ENCODE results near the gene ARL6IP4.
"Not testable (repeated sequence)": the region's sequence is repeated elsewhere in the genome, so short reads cannot be mapped to it uniquely, and the experiment has no call there.

ARL6IP4 gene

DNA sequence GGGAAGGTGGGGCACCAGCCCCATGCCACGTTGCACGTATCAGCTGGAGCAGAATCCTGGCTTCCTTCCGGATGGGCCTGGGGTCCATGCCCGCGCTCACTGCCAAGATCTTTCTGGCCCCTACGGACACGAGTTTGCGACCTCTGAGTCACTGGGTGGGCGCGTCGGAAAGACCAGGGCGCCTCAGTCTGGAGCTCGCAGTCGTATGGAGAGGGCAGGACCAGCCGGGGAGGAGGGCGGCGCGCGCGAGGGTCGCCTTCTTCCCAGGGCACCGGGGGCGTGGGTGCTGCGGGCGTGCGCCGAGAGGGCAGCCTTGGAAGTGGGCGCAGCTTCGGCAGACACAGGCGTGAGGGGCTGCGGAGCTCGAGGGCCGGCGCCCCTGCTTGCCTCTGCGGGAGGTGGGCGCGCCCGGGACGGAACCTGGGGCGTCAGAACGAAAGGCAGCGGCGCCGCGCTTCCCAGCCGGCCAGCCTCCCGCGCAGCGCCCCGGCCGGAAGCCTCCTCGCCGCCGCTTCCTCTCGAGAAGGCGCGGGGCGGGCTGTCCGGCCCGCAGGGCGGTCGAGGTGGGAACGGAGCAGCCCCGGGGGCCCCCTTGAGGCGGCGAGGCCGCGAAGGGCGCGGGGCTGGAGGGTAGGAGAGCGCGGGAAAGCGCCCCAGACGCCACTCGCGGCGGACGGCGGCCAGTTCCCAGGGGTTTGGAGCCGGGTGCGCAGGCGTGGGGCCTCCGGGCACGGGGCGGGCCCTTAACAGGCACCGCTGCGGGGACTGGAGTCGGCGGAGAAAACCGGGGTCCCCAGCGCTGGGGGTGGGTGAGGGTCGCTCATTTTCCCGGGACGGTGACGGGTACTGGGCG, at the start of gene ARL6IP4:
Gene ARL6IP4, plus strand, starts transcription at position 499 of the 853 bp plus-strand sequence. CDS start 459 bp downstream, outside the sequence.
- Mint-ChIP-seq H3K27ac (peak within 1 kb of the TSS; percentile 69), H3K27me3 (no peaks in the 10 kb centered on the region), H3K36me3 (peaks cover 6% of the 10 kb centered on the region), H3K4me1 (peaks cover 35% of the 10 kb centered on the region), H3K9me3 (no peaks in the 10 kb centered on the region), H3K4me3 (peak within 1 kb of the TSS; percentile 93)
- DNase-seq (ENCODE audit: low spot score in 2 of 2) (peak; percentile 43 to 68), ATAC-seq (ENCODE audit: low read depth) (peak; percentile 76)

DNA sequence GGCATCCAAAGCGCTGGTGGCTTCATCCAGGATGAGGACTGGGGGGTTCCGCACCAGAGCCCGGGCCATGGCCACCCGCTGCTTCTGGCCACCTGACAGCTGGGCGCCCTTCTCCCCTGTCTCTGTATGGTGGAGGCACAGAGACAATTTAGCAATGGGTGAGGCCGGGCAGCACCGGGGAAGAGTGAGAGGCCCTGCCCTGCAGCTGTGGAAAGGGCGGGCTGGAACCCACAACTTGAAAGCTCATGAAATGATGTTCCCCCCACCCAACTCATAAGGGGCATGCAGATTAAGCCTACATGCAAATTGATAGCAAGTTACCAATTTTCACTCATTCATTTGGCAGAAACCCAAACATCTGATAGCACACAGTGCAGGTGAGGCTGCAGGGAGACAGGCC, 48.3 kb upstream of the ARL6IP4 start:
- no peak overlapping the region for H3K4me3 Mint-ChIP-seq
- H3K27me3 Mint-ChIP-seq = no peaks in the 10 kb centered on the region
- DNase-seq (ENCODE audit: low spot score in 2 of 2) (no peak), ATAC-seq (ENCODE audit: low read depth) (no peak)
- H3K27ac Mint-ChIP-seq = no peak overlapping the region
- H3K36me3 Mint-ChIP-seq = no peaks in the 10 kb centered on the region
- no peaks in the 10 kb centered on the region for H3K9me3 Mint-ChIP-seq
- peaks cover 11% of the 10 kb centered on the region for H3K4me1 Mint-ChIP-seq

DNA sequence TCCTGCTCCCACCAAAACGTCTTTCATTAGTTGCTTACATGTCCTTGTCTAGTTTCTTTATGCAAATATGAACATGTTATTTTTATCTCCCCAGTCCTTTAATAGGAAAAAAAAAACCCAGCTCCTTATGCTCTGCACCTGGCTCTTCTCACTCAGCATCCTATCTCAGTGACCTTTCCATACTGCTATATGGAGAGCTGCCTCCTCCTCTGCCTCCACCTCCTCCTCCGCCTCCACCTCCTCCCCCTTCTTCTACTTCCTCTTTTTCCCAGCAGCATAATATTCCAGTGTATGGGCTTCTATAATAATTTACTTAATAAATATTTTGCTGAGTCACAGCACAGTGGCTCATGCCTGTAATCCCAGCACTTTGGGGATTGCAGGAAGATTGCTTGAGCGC, 45.8 kb upstream of the ARL6IP4 start:
- Mint-ChIP-seq H3K9me3 (no peaks in the 10 kb centered on the region), H3K4me1 (peaks cover 10% of the 10 kb centered on the region), H3K36me3 (no peaks in the 10 kb centered on the region), H3K27me3 (no peaks in the 10 kb centered on the region), H3K4me3 (peak overlapping the region; percentile 30), H3K27ac (no peak overlapping the region)
- DNase-seq (ENCODE audit: low spot score in 2 of 2) = no peak
- no peak for ATAC-seq (ENCODE audit: low read depth)

DNA sequence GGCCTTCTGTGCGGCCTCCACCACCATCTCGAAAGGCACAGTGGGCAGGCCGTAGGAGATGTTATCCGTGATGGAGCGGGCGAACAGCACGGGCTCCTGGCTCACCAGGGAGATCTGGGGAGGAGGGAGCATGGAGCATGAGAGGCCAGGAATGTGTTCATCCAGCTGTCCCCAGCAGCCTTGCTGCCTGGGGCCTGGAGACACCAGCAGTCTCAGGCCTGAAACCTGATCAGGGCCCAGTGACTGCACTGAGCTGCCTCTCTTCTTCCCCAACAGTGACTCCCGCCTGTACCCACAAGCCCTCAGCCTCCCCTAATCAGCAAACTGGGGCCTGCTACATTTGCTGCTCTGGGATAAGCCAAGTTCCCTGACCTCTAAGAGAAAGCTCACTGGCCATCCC, 45.2 kb upstream of the ARL6IP4 start:
- no peaks in the 10 kb centered on the region for H3K9me3 Mint-ChIP-seq
- ATAC-seq (ENCODE audit: low read depth) (no peak), DNase-seq (ENCODE audit: low spot score in 2 of 2) (no peak)
- H3K36me3 Mint-ChIP-seq = no peaks in the 10 kb centered on the region
- no peak overlapping the region for H3K27ac Mint-ChIP-seq
- H3K4me1 Mint-ChIP-seq = peaks cover 10% of the 10 kb centered on the region
- H3K4me3 Mint-ChIP-seq = no peak overlapping the region
- no peaks in the 10 kb centered on the region for H3K27me3 Mint-ChIP-seq

DNA sequence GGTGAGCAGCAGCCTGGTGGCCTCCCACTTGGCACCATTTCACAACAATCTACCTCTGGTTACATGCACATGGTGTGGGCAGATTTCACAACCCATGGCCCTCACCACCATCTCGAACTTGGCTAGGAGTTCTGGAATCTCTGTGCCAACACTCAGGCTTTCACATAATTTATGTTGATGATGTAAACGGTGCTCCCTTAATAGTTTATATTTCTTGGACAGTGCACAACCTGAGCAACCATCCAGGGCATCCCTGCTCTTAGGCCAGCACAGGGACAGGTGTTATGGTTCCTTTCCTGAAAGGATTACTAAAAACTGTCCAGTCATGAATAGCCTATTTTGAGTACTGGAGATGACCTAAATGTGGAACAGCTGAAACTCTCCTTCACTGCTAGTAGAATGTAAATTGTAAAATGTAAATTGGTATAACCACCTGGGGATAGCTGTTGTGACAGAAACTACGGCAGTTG, 42.8 kb upstream of the ARL6IP4 start:
- H3K36me3 Mint-ChIP-seq = no peaks in the 10 kb centered on the region
- no peak for ATAC-seq (ENCODE audit: low read depth)
- no peak overlapping the region for H3K27ac Mint-ChIP-seq
- H3K4me1 Mint-ChIP-seq = peaks cover 7% of the 10 kb centered on the region
- H3K9me3 Mint-ChIP-seq = no peaks in the 10 kb centered on the region
- DNase-seq (ENCODE audit: low spot score in 2 of 2) = no peak
- H3K4me3 Mint-ChIP-seq = no peak overlapping the region
- no peaks in the 10 kb centered on the region for H3K27me3 Mint-ChIP-seq

DNA sequence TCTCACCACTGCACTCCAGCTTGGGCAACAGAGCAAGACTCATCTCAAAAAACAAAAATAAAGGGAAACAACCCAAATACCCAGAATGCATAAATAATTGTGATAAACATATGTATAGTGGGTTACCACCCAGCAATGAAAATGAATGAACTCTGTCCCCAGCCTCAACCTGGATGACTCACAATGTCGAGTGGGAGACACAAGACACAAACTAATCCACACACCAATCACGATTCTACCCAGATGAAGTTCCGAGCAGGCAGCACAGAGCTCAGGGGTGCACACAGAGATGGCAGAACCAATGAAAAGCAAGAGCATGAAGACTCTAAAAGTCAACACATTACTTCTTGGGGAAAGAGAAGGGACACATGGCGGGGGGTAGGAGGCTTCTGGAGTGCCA, 41.4 kb upstream of the ARL6IP4 start:
- H3K27ac Mint-ChIP-seq = no peak overlapping the region
- no peaks in the 10 kb centered on the region for H3K36me3 Mint-ChIP-seq
- H3K27me3 Mint-ChIP-seq = no peaks in the 10 kb centered on the region
- peaks cover 10% of the 10 kb centered on the region for H3K4me1 Mint-ChIP-seq
- DNase-seq (ENCODE audit: low spot score in 2 of 2) = no peak
- no peak overlapping the region for H3K4me3 Mint-ChIP-seq
- H3K9me3 Mint-ChIP-seq = no peaks in the 10 kb centered on the region
- no peak for ATAC-seq (ENCODE audit: low read depth)

DNA sequence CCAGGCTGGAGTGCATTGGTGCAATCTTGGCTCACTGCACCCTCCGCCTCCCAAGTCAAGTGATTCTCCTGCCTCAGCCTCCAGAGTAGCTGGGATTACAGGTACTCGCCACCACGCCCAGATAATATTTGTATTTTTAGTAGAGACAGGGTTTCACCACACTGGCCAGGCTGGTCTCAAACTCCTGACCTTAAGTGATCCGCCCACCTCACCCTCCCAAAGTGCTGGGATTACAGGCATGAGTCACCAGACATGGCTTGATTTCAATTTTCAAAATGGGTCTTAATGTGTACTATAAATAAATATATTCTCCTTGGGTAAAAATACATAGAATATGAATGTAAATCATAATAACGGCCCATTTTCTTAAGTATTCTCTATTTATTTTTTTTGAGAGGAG, 39.1 kb upstream of the ARL6IP4 start:
- not testable (repeated sequence) for H3K27me3 Mint-ChIP-seq; H3K27ac Mint-ChIP-seq; H3K9me3 Mint-ChIP-seq; H3K4me3 Mint-ChIP-seq; ATAC-seq (ENCODE audit: low read depth); DNase-seq (ENCODE audit: low spot score in 2 of 2); H3K36me3 Mint-ChIP-seq
- H3K4me1 Mint-ChIP-seq = peaks cover 12% of the 10 kb centered on the region

DNA sequence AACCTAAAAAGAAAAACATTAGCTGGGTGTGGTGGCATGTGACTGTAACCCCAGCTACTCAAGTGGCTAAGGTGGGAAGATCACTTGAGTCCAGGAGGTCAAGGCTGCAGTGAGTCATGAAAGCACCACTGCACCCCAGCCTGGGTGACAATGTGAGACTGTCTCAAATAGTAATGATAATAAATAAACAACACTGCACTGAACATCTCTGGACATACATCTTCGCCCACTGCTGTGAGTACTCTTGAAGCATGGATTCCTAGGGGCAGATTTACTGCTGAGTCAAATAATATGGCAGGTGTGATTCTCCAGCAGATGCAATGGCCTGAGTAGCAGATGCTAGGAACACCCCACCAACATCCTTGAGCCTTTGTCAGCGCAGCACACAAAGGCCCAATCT, 37.8 kb upstream of the ARL6IP4 start:
- no peak for DNase-seq (ENCODE audit: low spot score in 2 of 2)
- ATAC-seq (ENCODE audit: low read depth) = no peak
- no peaks in the 10 kb centered on the region for H3K36me3 Mint-ChIP-seq
- H3K27ac Mint-ChIP-seq = no peak overlapping the region
- H3K4me3 Mint-ChIP-seq = no peak overlapping the region
- peaks cover 22% of the 10 kb centered on the region for H3K4me1 Mint-ChIP-seq
- H3K9me3 Mint-ChIP-seq = no peaks in the 10 kb centered on the region
- H3K27me3 Mint-ChIP-seq = no peaks in the 10 kb centered on the region

DNA sequence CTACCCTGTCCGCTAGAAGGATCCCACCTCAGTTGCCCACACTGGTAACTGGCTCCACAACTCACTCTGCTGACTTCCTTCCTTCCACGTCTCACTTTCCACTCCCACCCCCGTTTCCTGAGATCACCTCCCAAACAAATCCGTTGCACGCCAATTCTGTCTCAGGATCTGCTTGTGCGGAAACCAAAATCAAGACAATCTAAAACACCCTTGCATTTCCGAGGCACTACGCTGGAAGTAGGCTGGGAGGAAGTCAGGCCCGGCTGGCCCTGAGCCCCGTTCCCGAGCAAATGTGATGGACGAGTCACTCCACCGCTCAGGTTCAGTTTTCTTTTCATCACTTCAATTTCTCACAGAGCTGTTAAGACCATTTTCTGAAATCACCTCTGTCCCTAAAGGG, 37.3 kb upstream of the ARL6IP4 start:
- Mint-ChIP-seq H3K4me3 (no peak overlapping the region), H3K4me1 (peaks cover 24% of the 10 kb centered on the region), H3K9me3 (no peaks in the 10 kb centered on the region), H3K27me3 (no peaks in the 10 kb centered on the region), H3K27ac (no peak overlapping the region), H3K36me3 (no peaks in the 10 kb centered on the region)
- DNase-seq (ENCODE audit: low spot score in 2 of 2) (no peak), ATAC-seq (ENCODE audit: low read depth) (no peak)

DNA sequence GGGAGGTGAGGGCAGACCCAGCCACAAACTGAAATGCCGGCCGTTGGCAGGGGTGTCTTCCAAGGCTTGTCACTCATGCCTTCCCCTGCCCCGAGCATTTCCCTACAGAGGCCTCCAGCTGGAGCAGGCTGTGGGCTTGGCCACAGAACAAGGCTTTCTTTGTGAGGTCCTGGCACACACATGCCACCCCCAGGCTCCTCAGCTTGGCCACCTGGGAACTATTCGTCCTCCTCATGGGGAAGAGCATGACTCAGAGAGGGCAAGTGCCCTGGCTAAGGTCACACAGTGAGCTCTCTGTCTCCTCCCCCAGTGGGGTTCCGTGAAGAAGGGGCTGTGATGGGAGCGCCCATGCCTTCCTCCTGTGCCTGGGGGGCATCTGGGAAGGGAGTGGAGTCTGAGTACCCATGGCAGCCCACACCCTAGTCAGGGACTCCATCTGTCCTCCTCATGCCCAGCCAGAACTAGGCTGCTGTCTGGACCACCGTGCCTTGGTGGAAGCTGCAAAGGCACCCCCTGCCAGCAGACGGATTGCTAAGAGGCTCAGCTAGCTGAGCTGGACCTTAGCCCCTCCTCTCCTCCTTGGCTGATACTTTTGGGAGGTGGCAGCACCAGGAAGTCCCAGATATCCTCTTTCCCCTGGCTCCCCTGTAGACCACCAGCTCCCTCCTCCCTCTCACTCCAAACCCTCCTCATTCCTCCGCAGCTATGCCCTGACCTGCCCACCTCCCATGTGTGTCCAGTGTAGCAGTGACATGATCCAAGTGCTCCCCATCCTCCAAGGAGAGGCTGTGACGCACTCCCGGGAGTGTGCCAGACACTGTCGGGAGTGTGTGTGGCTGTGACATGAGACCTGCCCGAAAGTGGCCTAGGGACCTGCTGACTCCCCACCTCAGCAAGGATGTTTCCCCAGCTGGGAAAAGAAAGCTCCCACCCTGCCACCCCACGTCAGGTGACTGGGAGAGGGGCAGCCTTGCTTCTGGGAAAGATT, 35.6 kb upstream of the ARL6IP4 start:
- Mint-ChIP-seq H3K4me3 (no peak overlapping the region), H3K36me3 (no peaks in the 10 kb centered on the region), H3K9me3 (no peaks in the 10 kb centered on the region), H3K27me3 (no peaks in the 10 kb centered on the region), H3K27ac (no peak overlapping the region), H3K4me1 (peaks cover 22% of the 10 kb centered on the region)
- ATAC-seq (ENCODE audit: low read depth) (no peak), DNase-seq (ENCODE audit: low spot score in 2 of 2) (no peak)

DNA sequence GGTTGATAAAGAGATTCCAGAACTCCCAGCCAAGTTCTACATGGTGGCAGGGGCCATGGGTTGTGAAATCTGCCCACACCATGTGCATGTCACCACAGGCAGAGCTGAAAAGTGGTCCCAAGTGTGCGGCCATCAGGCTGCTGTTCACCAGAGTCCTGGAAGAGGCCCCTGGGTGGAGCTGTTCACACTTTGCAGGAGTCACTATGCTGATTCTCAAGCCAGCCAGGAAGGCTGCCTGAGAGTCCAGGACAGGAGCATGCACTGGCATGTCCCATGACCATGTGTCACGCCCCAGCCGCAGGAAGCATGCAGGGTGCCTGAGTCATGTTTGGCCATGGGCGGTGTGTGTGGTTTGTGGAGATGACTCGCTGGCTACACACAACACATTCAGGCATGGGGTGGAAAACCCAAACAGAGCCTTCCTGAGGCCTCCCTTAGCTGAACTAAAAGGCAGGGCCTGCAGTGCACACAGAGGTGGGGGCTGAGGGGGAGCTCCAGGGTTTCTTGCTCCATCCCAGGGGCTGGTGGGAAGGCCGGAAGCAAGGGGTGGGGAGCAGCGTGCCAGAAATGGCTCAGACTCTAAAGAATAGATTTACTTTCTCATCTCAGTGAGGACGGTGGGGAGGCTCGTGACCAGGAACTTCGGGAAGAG, 33.7 kb upstream of the ARL6IP4 start:
- H3K9me3 Mint-ChIP-seq = no peaks in the 10 kb centered on the region
- no peak for DNase-seq (ENCODE audit: low spot score in 2 of 2)
- peak overlapping the region; percentile 67 for H3K27ac Mint-ChIP-seq
- H3K4me3 Mint-ChIP-seq = peak overlapping the region; percentile 35
- ATAC-seq (ENCODE audit: low read depth) = peak; percentile 57
- H3K36me3 Mint-ChIP-seq = no peaks in the 10 kb centered on the region
- H3K27me3 Mint-ChIP-seq = no peaks in the 10 kb centered on the region
- H3K4me1 Mint-ChIP-seq = peaks cover 25% of the 10 kb centered on the region

DNA sequence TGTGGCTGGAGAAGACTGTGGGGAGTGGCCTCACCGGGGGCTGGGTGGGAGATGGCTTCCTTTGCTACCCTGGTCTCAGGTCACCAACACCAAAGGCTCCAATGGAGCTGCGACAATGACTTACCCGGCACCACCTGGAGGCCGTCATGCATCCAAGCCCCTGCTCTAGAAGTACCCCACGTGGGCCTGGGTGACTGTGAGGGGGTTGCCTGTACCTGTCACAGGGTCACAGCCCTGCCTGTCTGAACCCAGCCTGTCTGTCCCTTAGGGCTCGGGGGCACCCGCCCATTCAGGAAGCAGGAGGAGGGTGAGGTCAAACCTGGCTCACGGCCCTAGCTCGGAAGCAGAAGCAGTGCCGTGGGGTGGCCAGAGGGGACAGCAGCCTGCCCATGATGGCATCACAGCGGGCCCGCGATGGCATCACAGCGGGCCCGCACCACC, 33.1 kb upstream of the ARL6IP4 start:
- no peaks in the 10 kb centered on the region for H3K27me3 Mint-ChIP-seq
- H3K9me3 Mint-ChIP-seq = no peaks in the 10 kb centered on the region
- H3K4me1 Mint-ChIP-seq = peaks cover 31% of the 10 kb centered on the region
- ATAC-seq (ENCODE audit: low read depth) (peak; percentile 68), DNase-seq (ENCODE audit: low spot score in 2 of 2) (no peak)
- peak overlapping the region; percentile 67 for H3K27ac Mint-ChIP-seq
- H3K4me3 Mint-ChIP-seq = peak overlapping the region; percentile 35
- no peaks in the 10 kb centered on the region for H3K36me3 Mint-ChIP-seq

DNA sequence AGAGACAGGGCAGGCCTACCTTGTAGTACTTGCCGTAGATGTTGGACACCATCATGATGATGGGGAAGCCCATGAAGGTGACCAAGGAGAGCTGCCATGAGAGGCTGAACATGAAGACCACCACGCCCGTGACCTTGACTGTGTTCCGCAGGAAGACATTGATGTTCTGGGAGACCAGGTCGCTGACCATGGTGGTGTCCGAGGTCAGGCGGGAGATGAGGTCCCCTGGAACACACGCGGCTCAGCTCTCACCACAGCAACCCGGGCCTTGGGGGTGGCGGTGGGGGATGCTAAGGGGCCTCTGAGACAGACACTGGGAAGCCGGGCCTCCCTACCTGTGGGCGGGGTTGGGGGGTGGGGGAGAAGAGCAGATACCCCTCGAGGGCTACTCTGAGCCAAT, 31.9 kb upstream of the ARL6IP4 start:
- H3K4me1 Mint-ChIP-seq = peaks cover 29% of the 10 kb centered on the region
- H3K9me3 Mint-ChIP-seq = no peaks in the 10 kb centered on the region
- H3K27me3 Mint-ChIP-seq = no peaks in the 10 kb centered on the region
- no peaks in the 10 kb centered on the region for H3K36me3 Mint-ChIP-seq
- no peak overlapping the region for H3K4me3 Mint-ChIP-seq
- no peak overlapping the region for H3K27ac Mint-ChIP-seq
- DNase-seq (ENCODE audit: low spot score in 2 of 2) = no peak
- no peak for ATAC-seq (ENCODE audit: low read depth)

DNA sequence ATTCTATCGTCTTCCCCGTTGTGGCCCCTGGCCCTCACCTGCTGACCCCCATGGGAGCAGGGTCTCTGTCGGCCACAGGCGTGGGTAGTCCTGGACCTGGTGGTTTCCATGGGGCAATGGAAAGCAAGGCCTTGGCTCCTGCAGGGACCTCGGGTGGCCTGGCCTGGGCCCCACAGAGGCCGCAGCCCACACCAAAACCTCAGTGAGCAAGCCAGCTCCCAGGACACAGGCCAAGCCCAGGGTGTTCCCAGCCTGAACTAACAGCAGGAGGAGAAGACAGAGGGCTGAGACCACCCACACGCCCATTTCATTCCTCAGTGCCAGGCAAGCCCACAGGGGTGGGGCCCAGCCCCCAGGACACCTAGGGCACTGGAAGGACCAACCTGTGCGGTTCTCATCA, 31.1 kb upstream of the ARL6IP4 start:
- peaks cover 29% of the 10 kb centered on the region for H3K4me1 Mint-ChIP-seq
- ATAC-seq (ENCODE audit: low read depth) (no peak), DNase-seq (ENCODE audit: low spot score in 2 of 2) (no peak)
- H3K27me3 Mint-ChIP-seq = no peaks in the 10 kb centered on the region
- H3K9me3 Mint-ChIP-seq = no peaks in the 10 kb centered on the region
- no peaks in the 10 kb centered on the region for H3K36me3 Mint-ChIP-seq
- H3K4me3 Mint-ChIP-seq = no peak overlapping the region
- no peak overlapping the region for H3K27ac Mint-ChIP-seq

Data from memory B cell (primary cell).